Peyer's patch (tissue), 4 donors: ENCODE results near the gene TMEM45B. TPM values are rescaled to one million over a fixed set of nuclear protein-coding genes. Genes with fewer than 3 reads are reported as not detected.
"Not testable (repeated sequence)": the region's sequence is repeated elsewhere in the genome, so short reads cannot be mapped to it uniquely, and the experiment has no call there.

Experiments
- DNase-seq, 3 donors: peaks; one replicate each; pipeline ENCODE4 v3.0.0-alpha.2; 2017 to 2019
- H3K27ac ChIP-seq, 4 donors: fragments of 200-600 bp; sonication (generic); one replicate each; pipeline ENCODE4 v1.5.1; 2016 to 2019
- H3K27me3 ChIP-seq, 2 donors: fragments of 200-600 bp; sonication (generic); one replicate each; pipeline ENCODE4 v1.5.1; 2019
- H3K36me3 ChIP-seq, 3 donors: fragments of 200-600 bp; sonication (generic); one replicate each; pipeline ENCODE4 v1.5.1; 2016 to 2019
- H3K4me1 ChIP-seq, 4 donors: fragments of 200-600 bp; sonication (generic); one replicate each; pipeline ENCODE4 v1.5.1; 2016 to 2019
- H3K4me3 ChIP-seq, 4 donors: fragments of 200-600 bp; sonication (generic); 1 replicate in 3 of 4; 2 replicates in 1 of 4; pipeline ENCODE4 v1.5.1; 2016 to 2019; ENCODE audit warnings: mild to moderate bottlenecking in 1 of 4
- H3K9me3 ChIP-seq, 4 donors: fragments of 200-600 bp; sonication (generic); one replicate each; pipeline ENCODE4 v1.5.1; 2016 to 2019; ENCODE audit warnings: mild to moderate bottlenecking in 1 of 4
- CTCF ChIP-seq, 6 experiments: fragments of 450-650 bp in 4 of 6; fragments of 200-600 bp in 2 of 6; sonication (generic) in 1 of 6; IDR thresholded peaks; one replicate each; pipeline ENCODE4 v1.5.1; 2017 to 2019; ENCODE audit warnings: antibody characterized with exemption in 6 of 6, mild to moderate bottlenecking in 3 of 6, moderate library complexity in 1 of 6
- POLR2A ChIP-seq, 2 donors: fragments of 450-650 bp; IDR thresholded peaks; one replicate each; pipeline ENCODE4 v1.5.1; 2017; ENCODE audit warnings: antibody characterized with exemption in 2 of 2, mild to moderate bottlenecking in 2 of 2, moderate library complexity in 2 of 2
- total RNA-seq, 4 donors: library from RNA; depleted of rRNA; stranded (reverse); fragments of >200 nt; gene quantifications; one replicate each; pipeline ENCODE4 v1.1.0, GENCODE V29; 2016

TMEM45B gene
- total RNA-seq, 4 donors from 2014 or later = 1.7 to 318 (median 244) TPM

DNA sequence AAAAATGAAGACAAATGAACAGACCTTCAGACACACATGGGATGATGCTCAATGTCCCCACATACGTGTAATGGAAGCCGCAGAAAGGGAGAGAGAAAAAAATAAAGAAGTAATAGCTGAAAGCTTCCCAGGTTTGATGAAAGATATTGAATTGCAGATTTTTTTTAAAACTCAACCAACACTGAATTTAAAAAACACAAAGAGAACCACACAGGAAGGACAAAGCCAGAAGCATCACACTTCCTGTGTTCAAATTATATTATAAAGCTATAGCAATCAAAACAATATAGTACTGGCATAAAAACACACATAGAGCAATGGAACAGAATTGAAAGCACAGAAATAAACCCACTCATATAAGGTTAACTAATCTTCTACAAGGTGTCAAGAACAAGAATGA lies 26.5 kb downstream of the TMEM45B start:
- H3K9me3 ChIP-seq = no peaks in the 10 kb centered on the region
- no peaks in the 10 kb centered on the region for H3K36me3 ChIP-seq
- no peaks in the 10 kb centered on the region for H3K27me3 ChIP-seq
- no peak for TF ChIP-seq CTCF (IDR thresholded peaks at IDR 0.05)
- TF ChIP-seq POLR2A (IDR thresholded peaks at IDR 0.05) = no peak
- no peak overlapping the region for H3K4me3 ChIP-seq
- H3K27ac ChIP-seq = no peak overlapping the region
- DNase-seq = no peak
- H3K4me1 ChIP-seq = peaks cover 0 to 22% (median 5%) of the 10 kb centered on the region in 4 donors

GRCh38 chr11:129846508-129847335 lies 31.1 kb downstream of the TMEM45B start:
- Histone ChIP-seq H3K27ac (peak overlapping the region in 3 of 4 donors; percentile 32 to 85 (median 78)), H3K27me3 (no peaks in the 10 kb centered on the region), H3K9me3 (no peaks in the 10 kb centered on the region), H3K4me3 (no peak overlapping the region), H3K36me3 (peaks cover 0 to 1% (median 0%) of the 10 kb centered on the region in 3 donors), H3K4me1 (peaks cover 0 to 22% (median 5%) of the 10 kb centered on the region in 4 donors)
- DNase-seq = no peak
- TF ChIP-seq POLR2A (IDR thresholded peaks at IDR 0.05) (peak in 1 of 2 donors; percentile 39), CTCF (IDR thresholded peaks at IDR 0.05) (no peak)

- peak overlapping the region in 3 of 4 donors; percentile 32 to 85 (median 78) for H3K27ac ChIP-seq
- peaks cover 0 to 22% (median 5%) of the 10 kb centered on the region in 4 donors for H3K4me1 ChIP-seq
- not testable (repeated sequence) for H3K36me3 ChIP-seq, H3K9me3 ChIP-seq, DNase-seq, H3K4me3 ChIP-seq, H3K27me3 ChIP-seq
These were observed 31.7 kb downstream of the TMEM45B start for GRCh38 chr11:129847361-129847760.

GRCh38 chr11:129849447-129850130 lies 33.9 kb downstream of the TMEM45B start:
- Histone ChIP-seq H3K36me3 (peaks cover 0 to 17% (median 0%) of the 10 kb centered on the region in 3 donors), H3K4me1 (peaks cover 0 to 34% (median 5%) of the 10 kb centered on the region in 4 donors), H3K9me3 (no peaks in the 10 kb centered on the region), H3K27ac (peak overlapping the region in 1 of 4 donors; percentile 52), H3K4me3 (no peak overlapping the region), H3K27me3 (no peaks in the 10 kb centered on the region)
- TF ChIP-seq CTCF (IDR thresholded peaks at IDR 0.05) (no peak), POLR2A (IDR thresholded peaks at IDR 0.05) (no peak)
- no peak for DNase-seq

GRCh38 chr11:129852125-129852740 lies 36.6 kb downstream of the TMEM45B start:
- no peak for DNase-seq
- Histone ChIP-seq H3K4me1 (peaks cover 0 to 17% (median 0%) of the 10 kb centered on the region in 4 donors), H3K27me3 (no peaks in the 10 kb centered on the region), H3K36me3 (peaks cover 0 to 35% (median 0%) of the 10 kb centered on the region in 3 donors), H3K4me3 (no peak overlapping the region), H3K27ac (no peak overlapping the region), H3K9me3 (no peaks in the 10 kb centered on the region)
- TF ChIP-seq CTCF (IDR thresholded peaks at IDR 0.05) = no peak
